ENCODE data around the gene GRXCR1. TPM values are rescaled to one million over a fixed set of nuclear protein-coding genes. Genes with fewer than 3 reads are reported as not detected.

GRXCR1 gene
- total RNA-seq, 1 donor from 2014 or later, result not detected

- H3K36me3 Mint-ChIP-seq (ENCODE audit: low read depth), result no peaks in the 10 kb centered on the region
- peaks cover 39% of the 10 kb centered on the region for H3K27me3 Mint-ChIP-seq (ENCODE audit: low read depth)
- H3K9me3 Mint-ChIP-seq, result no peaks in the 10 kb centered on the region
- no peaks in the 10 kb centered on the region for H3K4me1 Mint-ChIP-seq
- H3K4me3 Mint-ChIP-seq, result no peak overlapping the region
- no peak overlapping the region for H3K27ac Mint-ChIP-seq (ENCODE audit: unreplicated experiment)
- peak; percentile 61 for DNase-seq (ENCODE audit: low read depth, low spot score)
- TF ChIP-seq CTCF (conservative IDR thresholded peaks at IDR 0.05), result peak; percentile 83
These were observed 26.8 kb upstream of the GRXCR1 start for GRCh38 chr4:42865572-42866189.

- no peak overlapping the region for H3K4me3 Mint-ChIP-seq
- TF ChIP-seq CTCF (conservative IDR thresholded peaks at IDR 0.05), result no peak
- no peaks in the 10 kb centered on the region for H3K36me3 Mint-ChIP-seq (ENCODE audit: low read depth)
- H3K4me1 Mint-ChIP-seq, result no peaks in the 10 kb centered on the region
- H3K27me3 Mint-ChIP-seq (ENCODE audit: low read depth), result peaks cover 35% of the 10 kb centered on the region
- DNase-seq (ENCODE audit: low read depth, low spot score), result no peak
- H3K9me3 Mint-ChIP-seq, result no peaks in the 10 kb centered on the region
- no peak overlapping the region for H3K27ac Mint-ChIP-seq (ENCODE audit: unreplicated experiment)
These were observed 21.3 kb upstream of the GRXCR1 start for GRCh38 chr4:42871261-42871660.

GRCh38 chr4:42871671-42872290 is 20.7 kb upstream of the GRXCR1 start:
- Mint-ChIP-seq H3K36me3 (ENCODE audit: low read depth) (no peaks in the 10 kb centered on the region), H3K4me3 (no peak overlapping the region), H3K27me3 (ENCODE audit: low read depth) (peaks cover 34% of the 10 kb centered on the region), H3K27ac (ENCODE audit: unreplicated experiment) (no peak overlapping the region), H3K9me3 (no peaks in the 10 kb centered on the region), H3K4me1 (no peaks in the 10 kb centered on the region)
- TF ChIP-seq CTCF (conservative IDR thresholded peaks at IDR 0.05), result no peak
- DNase-seq (ENCODE audit: low read depth, low spot score), result no peak

- no peaks in the 10 kb centered on the region for H3K36me3 Mint-ChIP-seq (ENCODE audit: low read depth)
These were observed 13.7 kb upstream of the GRXCR1 start for GRCh38 chr4:42878863-42879262.

GRCh38 chr4:42881253-42881652 is 11.3 kb upstream of the GRXCR1 start:
- peaks cover 41% of the 10 kb centered on the region for H3K27me3 Mint-ChIP-seq (ENCODE audit: low read depth)
- no peaks in the 10 kb centered on the region for H3K4me1 Mint-ChIP-seq
- TF ChIP-seq CTCF (conservative IDR thresholded peaks at IDR 0.05), result no peak
- H3K27ac Mint-ChIP-seq (ENCODE audit: unreplicated experiment), result no peak overlapping the region
- no peak overlapping the region for H3K4me3 Mint-ChIP-seq
- no peaks in the 10 kb centered on the region for H3K36me3 Mint-ChIP-seq (ENCODE audit: low read depth)
- no peak for DNase-seq (ENCODE audit: low read depth, low spot score)
- H3K9me3 Mint-ChIP-seq, result peaks cover 2% of the 10 kb centered on the region

More at GRCh38 chr4:42878863-42879262, 13.7 kb upstream of the GRXCR1 start:
- DNase-seq (ENCODE audit: low read depth, low spot score), result no peak
- Mint-ChIP-seq H3K9me3 (peaks cover 2% of the 10 kb centered on the region), H3K4me1 (no peaks in the 10 kb centered on the region), H3K4me3 (no peak overlapping the region), H3K27ac (ENCODE audit: unreplicated experiment) (no peak overlapping the region), H3K27me3 (ENCODE audit: low read depth) (peaks cover 40% of the 10 kb centered on the region)
- no peak for TF ChIP-seq CTCF (conservative IDR thresholded peaks at IDR 0.05)
